Muscle layer of colon (tissue), 2 donors: ENCODE data around the gene MORC3.

Experiments used
- H3K27ac ChIP-seq: one replicate; pipeline ENCODE4 v1.7.0; 2013; ENCODE audit warnings: low read depth, mild to moderate bottlenecking, low read length, moderate library complexity
- H3K27me3 ChIP-seq, 2 donors: one replicate each; pipeline ENCODE4 v1.7.0; 2013; ENCODE audit warnings: low read length in 2 of 2, mild to moderate bottlenecking in 2 of 2; ENCODE audit not compliant: insufficient read depth in 2 of 2, control insufficient read depth in 1 of 2
- H3K36me3 ChIP-seq: one replicate; pipeline ENCODE4 v1.7.0; 2013; ENCODE audit warnings: mild to moderate bottlenecking, low read length; ENCODE audit not compliant: insufficient read depth
- H3K4me1 ChIP-seq: one replicate; pipeline ENCODE4 v1.7.0; 2013; ENCODE audit warnings: mild to moderate bottlenecking, low read length; ENCODE audit not compliant: insufficient read depth
- H3K4me3 ChIP-seq, 2 donors: one replicate each; pipeline ENCODE4 v1.7.0; 2013; ENCODE audit warnings: low read length in 2 of 2, low read depth in 1 of 2, mild to moderate bottlenecking in 1 of 2, moderate library complexity in 1 of 2
- H3K9ac ChIP-seq: one replicate; pipeline ENCODE4 v1.7.0; 2013; ENCODE audit warnings: low read length
- H3K9me3 ChIP-seq: one replicate; pipeline ENCODE4 v1.7.0; 2013; ENCODE audit warnings: mild to moderate bottlenecking, low read length
- donor health status: abdominal sarcoma.
- donor health status: Adenocarcinoma of cecum.

MORC3 gene

GRCh38 chr21:36415375-36415774 lies 95.4 kb downstream of the MORC3 start:
- Histone ChIP-seq H3K4me3 (no peak overlapping the region), H3K9me3 (no peaks in the 10 kb centered on the region), H3K36me3 (no peaks in the 10 kb centered on the region), H3K4me1 (no peaks in the 10 kb centered on the region), H3K27ac (no peak overlapping the region), H3K9ac (no peak overlapping the region), H3K27me3 (no peaks in the 10 kb centered on the region)

GRCh38 chr21:36419241-36419640 lies 99.2 kb downstream of the MORC3 start:
- H3K9ac ChIP-seq: no peak overlapping the region
- H3K27me3 ChIP-seq: no peaks in the 10 kb centered on the region
- H3K4me3 ChIP-seq: no peak overlapping the region
- no peaks in the 10 kb centered on the region for H3K9me3 ChIP-seq
- H3K36me3 ChIP-seq: no peaks in the 10 kb centered on the region
- no peaks in the 10 kb centered on the region for H3K4me1 ChIP-seq
- no peak overlapping the region for H3K27ac ChIP-seq

GRCh38 chr21:36419996-36420395 lies 100.0 kb downstream of the MORC3 start:
- H3K4me3 ChIP-seq: no peak overlapping the region

GRCh38 chr21:36420571-36421339 lies 100.8 kb downstream of the MORC3 start:
- Histone ChIP-seq H3K27me3 (no peaks in the 10 kb centered on the region), H3K9ac (no peak overlapping the region), H3K4me1 (no peaks in the 10 kb centered on the region), H3K27ac (no peak overlapping the region), H3K9me3 (no peaks in the 10 kb centered on the region), H3K4me3 (no peak overlapping the region), H3K36me3 (no peaks in the 10 kb centered on the region)

More at GRCh38 chr21:36419996-36420395, 100.0 kb downstream of the MORC3 start:
- no peak overlapping the region for H3K9ac ChIP-seq
- no peaks in the 10 kb centered on the region for H3K36me3 ChIP-seq
- H3K9me3 ChIP-seq: no peaks in the 10 kb centered on the region
- no peaks in the 10 kb centered on the region for H3K4me1 ChIP-seq
- no peak overlapping the region for H3K27ac ChIP-seq
- no peaks in the 10 kb centered on the region for H3K27me3 ChIP-seq

GRCh38 chr21:36422279-36423098 lies 102.5 kb downstream of the MORC3 start:
- Histone ChIP-seq H3K27me3 (no peaks in the 10 kb centered on the region), H3K27ac (no peak overlapping the region), H3K4me3 (no peak overlapping the region), H3K9ac (no peak overlapping the region), H3K9me3 (no peaks in the 10 kb centered on the region), H3K4me1 (no peaks in the 10 kb centered on the region), H3K36me3 (no peaks in the 10 kb centered on the region)

GRCh38 chr21:36423771-36424433 lies 103.9 kb downstream of the MORC3 start:
- no peaks in the 10 kb centered on the region for H3K9me3 ChIP-seq
- H3K27ac ChIP-seq: no peak overlapping the region
- H3K36me3 ChIP-seq: no peaks in the 10 kb centered on the region
- H3K27me3 ChIP-seq: no peaks in the 10 kb centered on the region
- H3K9ac ChIP-seq: no peak overlapping the region
- no peak overlapping the region for H3K4me3 ChIP-seq
- no peaks in the 10 kb centered on the region for H3K4me1 ChIP-seq

- Histone ChIP-seq H3K9me3 (no peaks in the 10 kb centered on the region), H3K4me3 (no peak overlapping the region), H3K36me3 (no peaks in the 10 kb centered on the region), H3K27ac (no peak overlapping the region), H3K4me1 (no peaks in the 10 kb centered on the region), H3K27me3 (no peaks in the 10 kb centered on the region), H3K9ac (no peak overlapping the region)
These were observed 104.6 kb downstream of the MORC3 start for GRCh38 chr21:36424592-36424991.

GRCh38 chr21:36425286-36425685 lies 105.3 kb downstream of the MORC3 start:
- no peak overlapping the region for H3K9ac ChIP-seq
- H3K27ac ChIP-seq: no peak overlapping the region
- no peaks in the 10 kb centered on the region for H3K4me1 ChIP-seq
- H3K9me3 ChIP-seq: no peaks in the 10 kb centered on the region
- H3K4me3 ChIP-seq: no peak overlapping the region
- H3K27me3 ChIP-seq: no peaks in the 10 kb centered on the region
- no peaks in the 10 kb centered on the region for H3K36me3 ChIP-seq
